NB4 (cell line): ENCODE data around the gene KIF3B.

ENCODE experiments used
- MYC ChIP-seq: IDR thresholded peaks from 2 replicates; pipeline ENCODE4 v1.6.1; 2011; ENCODE audit warnings: low read depth, low read length
- POLR2A ChIP-seq: IDR thresholded peaks from 2 replicates; pipeline ENCODE4 v1.6.1; 2011; ENCODE audit warnings: mild to moderate bottlenecking; ENCODE audit not compliant: insufficient read length; ENCODE audit errors: extremely low read depth
- TF ChIP-seq, protein P1 (sequence below): IDR thresholded peaks from one replicate; pipeline ENCODE4 v1.5.1; 2012; ENCODE audit warnings: low read depth, low read length
- TF ChIP-seq, protein P2 (sequence below): IDR thresholded peaks from 2 replicates; pipeline ENCODE4 v1.6.1; 2011; ENCODE audit warnings: low read depth, low read length

DNA sequence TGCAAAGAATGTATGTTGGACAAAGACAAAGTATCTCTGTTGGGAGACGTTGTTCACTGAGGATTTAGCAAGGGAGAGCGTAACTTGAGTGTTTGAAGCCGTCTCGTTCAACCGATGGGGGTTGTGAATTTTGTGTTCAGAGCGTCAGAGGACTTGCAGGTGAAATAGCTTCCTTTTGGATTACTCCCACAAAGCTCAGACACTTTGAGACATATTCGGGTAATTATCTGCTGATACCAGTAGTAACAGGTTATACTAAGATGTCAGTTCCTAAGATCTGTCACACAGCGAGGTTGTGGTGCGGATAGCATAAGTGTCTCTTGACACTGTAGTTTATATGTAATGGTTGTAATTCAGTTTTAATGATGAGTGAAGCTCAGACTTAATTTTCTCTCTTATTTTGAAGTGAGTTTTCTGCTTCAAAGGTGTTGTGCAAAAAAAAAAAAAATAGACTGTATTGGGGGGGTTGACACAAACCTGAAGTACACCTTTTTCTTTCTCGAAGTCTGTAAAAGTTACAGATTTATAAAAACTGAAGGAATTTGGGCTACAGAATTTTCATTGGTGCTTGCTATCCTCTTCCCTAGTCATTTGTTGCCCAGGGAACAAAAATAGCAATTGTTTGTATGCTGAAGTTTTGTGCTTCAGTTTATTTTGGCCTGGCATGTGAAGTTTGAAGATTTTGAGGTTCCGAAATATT, 82.3 kb downstream of the KIF3B start:
- TF ChIP-seq POLR2A (no peak), MYC (no peak)
- TF ChIP-seq, protein P1, sequence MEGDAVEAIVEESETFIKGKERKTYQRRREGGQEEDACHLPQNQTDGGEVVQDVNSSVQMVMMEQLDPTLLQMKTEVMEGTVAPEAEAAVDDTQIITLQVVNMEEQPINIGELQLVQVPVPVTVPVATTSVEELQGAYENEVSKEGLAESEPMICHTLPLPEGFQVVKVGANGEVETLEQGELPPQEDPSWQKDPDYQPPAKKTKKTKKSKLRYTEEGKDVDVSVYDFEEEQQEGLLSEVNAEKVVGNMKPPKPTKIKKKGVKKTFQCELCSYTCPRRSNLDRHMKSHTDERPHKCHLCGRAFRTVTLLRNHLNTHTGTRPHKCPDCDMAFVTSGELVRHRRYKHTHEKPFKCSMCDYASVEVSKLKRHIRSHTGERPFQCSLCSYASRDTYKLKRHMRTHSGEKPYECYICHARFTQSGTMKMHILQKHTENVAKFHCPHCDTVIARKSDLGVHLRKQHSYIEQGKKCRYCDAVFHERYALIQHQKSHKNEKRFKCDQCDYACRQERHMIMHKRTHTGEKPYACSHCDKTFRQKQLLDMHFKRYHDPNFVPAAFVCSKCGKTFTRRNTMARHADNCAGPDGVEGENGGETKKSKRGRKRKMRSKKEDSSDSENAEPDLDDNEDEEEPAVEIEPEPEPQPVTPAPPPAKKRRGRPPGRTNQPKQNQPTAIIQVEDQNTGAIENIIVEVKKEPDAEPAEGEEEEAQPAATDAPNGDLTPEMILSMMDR, result no peak
- TF ChIP-seq, protein P2, sequence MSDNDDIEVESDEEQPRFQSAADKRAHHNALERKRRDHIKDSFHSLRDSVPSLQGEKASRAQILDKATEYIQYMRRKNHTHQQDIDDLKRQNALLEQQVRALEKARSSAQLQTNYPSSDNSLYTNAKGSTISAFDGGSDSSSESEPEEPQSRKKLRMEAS, result no peak
